Left ventricle myocardium superior (tissue), 1 donor: ENCODE results near the gene LRRC31. TPM values are rescaled to one million over a fixed set of nuclear protein-coding genes. Genes with fewer than 3 reads are reported as not detected.
A peak's percentile ranks its signal among the peaks of the same experiment; 100 is the strongest.

Experiments used
- ATAC-seq: fragments of 200-7000 bp; cut with Tn5 transposase; one replicate; pipeline ENCODE4 v1.9.1; 2020; ENCODE audit warnings: mild to moderate bottlenecking, moderate library complexity
- DNase-seq: peaks from one replicate; pipeline ENCODE4 v3.0.0-alpha.2; 2020
- intact Hi-C: fragments of 100-400 bp; cut with micrococcal nuclease; formaldehyde crosslinking; loops from one replicate; pipeline ENCODE4 v1.11.0; 2022
- total RNA-seq: library from RNA; stranded (reverse); fragmentation: NEBNext Ultra II Directional; extraction: Animal tissue kit (Norgen Biotek cat#: 25700); gene quantifications from one replicate; pipeline ENCODE4 v1.2.1, GENCODE V29; 2021
- donor health status: DM: no; HTN: yes; CAD: no; lungs with severe emphysema.

LRRC31 gene
- total RNA-seq, 1 donor from 2014 or later: not detected

GRCh38 chr3:169822091-169822490 is 47.6 kb downstream of the LRRC31 start:
- DNase-seq (no peak), ATAC-seq (no peak)
- intact Hi-C loops: no loop called here

GRCh38 chr3:169818316-169818715 is 51.4 kb downstream of the LRRC31 start:
- DNase-seq (no peak), ATAC-seq (no peak)
- intact Hi-C loops: no loop called here

- DNase-seq: no peak
- no peak for ATAC-seq
- intact Hi-C loops: no loop called here
These were observed 54.1 kb downstream of the LRRC31 start for GRCh38 chr3:169815590-169816150.

DNA sequence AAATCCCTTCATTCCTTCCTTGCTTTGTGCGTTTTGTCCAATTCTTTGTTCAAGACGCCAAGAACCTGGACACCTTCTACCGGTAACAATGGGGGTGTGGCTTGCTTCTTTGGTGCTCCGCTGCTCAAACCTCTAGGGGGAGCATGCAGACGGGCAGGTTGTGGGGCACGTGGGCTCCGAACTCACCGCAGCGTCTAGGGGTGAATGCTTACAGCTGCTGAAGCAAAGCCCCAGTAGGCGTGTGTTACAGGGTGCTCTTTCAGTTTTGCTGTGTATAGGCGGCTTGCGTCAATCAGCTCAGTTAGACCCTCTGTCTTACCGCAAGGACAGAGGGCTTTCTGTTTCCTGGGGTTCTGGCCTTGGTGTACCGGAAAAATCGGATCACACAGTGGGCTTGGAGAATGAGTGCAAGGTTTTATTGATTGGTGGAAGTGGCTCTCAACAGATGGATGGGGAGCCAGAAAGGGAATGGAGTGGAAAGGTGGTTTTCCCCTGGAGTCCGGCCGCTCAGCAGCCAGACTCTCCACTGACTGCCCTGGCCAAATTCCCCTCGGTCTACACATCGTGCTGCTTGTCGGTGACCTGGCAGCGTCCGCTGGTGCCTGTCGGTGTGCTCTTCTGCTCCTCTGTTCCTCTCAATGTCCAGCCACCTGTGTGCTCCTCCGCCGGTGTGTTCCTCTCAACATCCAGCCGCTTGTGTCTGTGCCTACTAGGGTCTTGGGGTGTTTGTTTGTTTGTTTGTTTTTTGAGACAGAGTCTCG is 55.8 kb downstream of the LRRC31 start:
- peak; percentile 38 for DNase-seq
- no peak for ATAC-seq
- intact Hi-C loops: no loop called here

GRCh38 chr3:169813278-169813677 is 56.5 kb downstream of the LRRC31 start:
- intact Hi-C loops: no loop called here
- DNase-seq: no peak
- ATAC-seq: no peak

DNA sequence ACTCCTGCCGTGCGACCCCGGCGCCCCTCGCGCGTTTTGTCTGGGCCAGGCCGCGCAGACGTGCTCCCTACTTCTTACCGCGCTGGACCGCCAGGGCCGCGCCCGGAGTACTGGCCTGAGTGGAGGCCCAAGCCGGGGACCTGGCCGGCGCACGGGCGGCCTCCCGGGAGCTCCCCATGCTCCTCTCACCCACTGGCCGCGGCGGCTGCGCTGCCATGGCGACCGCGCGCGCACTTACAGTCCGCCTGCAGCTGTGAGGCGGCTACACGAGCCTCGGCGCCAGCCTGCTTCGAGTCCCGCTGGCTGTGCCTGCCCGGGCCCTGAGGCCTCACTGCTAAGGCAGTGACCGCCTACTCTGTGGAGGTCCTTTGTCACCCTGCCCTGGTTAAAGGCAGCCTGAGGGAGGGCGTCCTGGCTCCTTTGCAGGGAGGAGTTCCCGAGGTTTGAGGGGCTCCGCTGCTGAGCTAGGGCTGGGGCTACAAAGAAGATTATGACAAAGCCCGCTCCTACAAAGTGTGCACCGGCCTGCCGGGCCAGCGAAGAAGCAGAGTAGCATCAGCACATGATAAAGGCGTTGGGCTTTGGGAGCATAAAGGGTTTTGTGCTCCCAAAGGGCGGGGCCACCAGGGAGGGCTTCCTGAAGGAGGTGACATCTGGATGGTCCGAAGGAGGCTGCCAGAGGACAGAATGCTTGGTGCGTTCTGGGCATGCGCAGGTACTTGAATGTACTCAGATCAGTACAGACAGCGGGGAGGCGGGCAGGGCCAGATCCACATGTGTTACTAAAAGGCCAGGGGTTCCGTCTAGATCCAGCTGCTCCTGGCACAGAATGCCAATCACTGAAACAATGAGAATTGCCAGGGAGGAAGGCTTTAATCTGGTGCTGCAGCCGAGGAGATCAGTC is 57.2 kb downstream of the LRRC31 start, which contains the start of the genes LRRC34 and LRRIQ4:
Gene LRRC34 (minus strand): TSS at position 573 of the 904 bp plus-strand sequence. CDS start 356 bp downstream, at position 217.
Gene LRRIQ4 (plus strand): TSS at position 539 of the 904 bp plus-strand sequence. CDS start 9,052 bp downstream, outside the sequence.
- peak; percentile 89 for DNase-seq
- ATAC-seq: peak; percentile 96
- intact Hi-C loops: no loop called here

- ATAC-seq: peak; percentile 69
- intact Hi-C loops: no loop called here
- DNase-seq: no peak
These were observed 58.0 kb downstream of the LRRC31 start for GRCh38 chr3:169811631-169812331.

- ATAC-seq (no peak), DNase-seq (no peak)
- intact Hi-C loops: no loop called here
These were observed 60.4 kb downstream of the LRRC31 start for GRCh38 chr3:169809230-169809795.

DNA sequence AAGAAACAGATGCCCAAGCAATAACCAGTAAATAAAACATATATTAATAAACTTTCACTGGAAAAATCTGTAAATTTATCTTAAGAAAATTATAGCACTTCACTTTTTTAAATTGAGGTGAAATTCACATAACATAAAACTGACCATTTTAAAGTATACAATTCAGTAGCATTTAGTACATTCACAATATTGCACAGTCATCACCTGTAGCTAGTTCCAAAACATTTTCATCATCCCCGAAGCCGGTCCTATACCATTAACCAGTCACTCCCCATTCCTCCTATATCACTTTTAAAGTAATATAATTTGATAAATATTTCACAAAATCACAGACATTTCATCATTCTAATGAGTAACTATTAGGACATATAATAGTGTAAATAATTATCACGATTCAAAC is 65.1 kb downstream of the LRRC31 start:
- DNase-seq (no peak), ATAC-seq (no peak)
- intact Hi-C loops: no loop called here

GRCh38 chr3:169792359-169792758 is 77.4 kb downstream of the LRRC31 start:
- DNase-seq: no peak
- intact Hi-C loops: no loop called here
- ATAC-seq: peak; percentile 52

DNA sequence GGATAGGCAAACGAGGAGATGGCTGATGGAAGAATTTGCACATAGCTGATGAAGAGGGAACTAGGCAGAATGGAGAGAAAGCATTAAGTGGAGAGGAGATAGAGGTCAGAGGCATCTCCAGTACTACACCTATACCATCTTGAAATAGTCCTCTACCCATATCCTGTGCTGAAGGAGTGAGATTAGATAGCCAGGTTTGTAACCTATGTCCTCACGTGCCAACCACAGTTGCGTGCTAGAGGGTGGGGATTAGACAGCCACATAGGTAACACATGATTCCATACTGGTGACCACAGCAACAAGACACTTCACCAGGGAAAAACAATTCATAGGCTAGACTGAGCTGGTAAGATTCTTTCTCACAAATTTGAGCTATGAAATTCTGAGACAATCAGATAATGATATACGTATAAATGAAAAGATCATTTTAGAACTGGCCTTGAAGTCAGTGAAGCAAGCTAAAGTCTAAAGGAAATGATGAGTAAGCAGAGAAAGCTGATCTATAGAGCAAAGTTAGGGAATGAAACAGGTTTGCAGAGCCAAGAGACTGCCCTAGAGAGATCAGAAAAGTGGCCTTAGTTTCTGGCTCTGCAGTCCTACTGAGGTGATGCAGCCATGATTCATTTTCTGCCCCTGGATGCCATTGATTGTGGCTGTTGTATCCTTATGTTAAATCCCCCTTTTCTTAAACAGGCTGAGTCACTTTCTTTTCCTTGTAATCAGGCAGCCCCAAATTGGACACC is 78.9 kb downstream of the LRRC31 start:
- no peak for ATAC-seq
- no peak for DNase-seq
- intact Hi-C loops: no loop called here

GRCh38 chr3:169790219-169790618 is 79.5 kb downstream of the LRRC31 start:
- intact Hi-C loops: no loop called here

More at GRCh38 chr3:169790219-169790618, 79.5 kb downstream of the LRRC31 start:
- no peak for DNase-seq
- no peak for ATAC-seq

Other genes starting within 250 kb of the LRRC31 start
- gene MECOM, start 206.2 kb downstream of the LRRC31 start, total RNA-seq: 16.3 TPM
- gene TERC, start 104.9 kb downstream of the LRRC31 start, total RNA-seq: 3.5 TPM
- gene ACTRT3, start 100.4 kb downstream of the LRRC31 start, total RNA-seq: 0.72 TPM
- 13.2 TPM for gene MYNN, start 96.5 kb downstream of the LRRC31 start, total RNA-seq
- not detected for gene LRRIQ4, start 57.1 kb downstream of the LRRC31 start, total RNA-seq
- gene LRRC34, start 57.0 kb downstream of the LRRC31 start, total RNA-seq: 1.6 TPM
- gene SAMD7, start 41.6 kb upstream of the LRRC31 start, total RNA-seq: not detected
- 79.0 TPM for gene SEC62, start 96.9 kb upstream of the LRRC31 start, total RNA-seq
- gene GPR160, start 168.1 kb upstream of the LRRC31 start, total RNA-seq: 1.0 TPM